Measurements from ENCODE around the gene PPP1R2.

Gene PPP1R2

DNA sequence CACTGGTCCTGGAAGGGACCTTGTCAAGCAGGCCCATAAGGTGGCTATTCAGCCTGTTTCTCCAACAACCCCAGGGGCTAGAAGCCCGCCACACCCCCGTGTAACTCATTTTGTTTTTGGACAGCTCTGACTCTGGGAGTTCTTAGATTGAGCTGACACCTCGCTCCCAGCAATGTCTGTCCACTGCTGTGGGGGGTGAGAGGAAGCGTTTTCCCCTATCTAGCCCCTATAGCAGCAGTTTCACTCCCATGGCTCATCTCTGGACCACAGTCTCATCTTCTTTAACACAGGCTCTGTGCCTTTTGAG lies 1.1 kb upstream of the PPP1R2 start:
- Histone ChIP-seq H3K9me2 (replicated peaks; ENCODE audit: low read depth, low read length) (no peaks in the 10 kb centered on the region), H3K27me3 (ENCODE audit: insufficient read depth, low read length, poor library complexity, severe bottlenecking) (no peaks in the 10 kb centered on the region), H2AFZ (ENCODE audit: low read length) (no peak overlapping the region), H3K79me2 (ENCODE audit: insufficient read depth, low read length) (peaks cover 39% of the 10 kb centered on the region), H3K9me3 (ENCODE audit: insufficient read depth, low read depth, low read length) (no peaks in the 10 kb centered on the region), H3K4me3 (ENCODE audit: low read length, poor library complexity, severe bottlenecking) (no peak overlapping the region), H3K4me1 (ENCODE audit: insufficient read depth, low read length, poor library complexity, severe bottlenecking) (peaks cover 51% of the 10 kb centered on the region), H3K9ac (ENCODE audit: low read depth, low read length, poor library complexity, severe bottlenecking) (no peak overlapping the region), H4K20me1 (ENCODE audit: insufficient read depth, low read length, poor library complexity, severe bottlenecking) (peaks cover 21% of the 10 kb centered on the region), H3F3A (ENCODE audit: low read depth) (0 out of 2 replicates have a peak, but pooled peaks cover 4% of the 10 kb centered on the region), H3K36me3 (ENCODE audit: insufficient read depth, low read length) (no peaks in the 10 kb centered on the region), H3K4me2 (ENCODE audit: low read depth, low read length, poor library complexity, severe bottlenecking) (peak overlapping the region; percentile 92)
- TF ChIP-seq, protein P1, sequence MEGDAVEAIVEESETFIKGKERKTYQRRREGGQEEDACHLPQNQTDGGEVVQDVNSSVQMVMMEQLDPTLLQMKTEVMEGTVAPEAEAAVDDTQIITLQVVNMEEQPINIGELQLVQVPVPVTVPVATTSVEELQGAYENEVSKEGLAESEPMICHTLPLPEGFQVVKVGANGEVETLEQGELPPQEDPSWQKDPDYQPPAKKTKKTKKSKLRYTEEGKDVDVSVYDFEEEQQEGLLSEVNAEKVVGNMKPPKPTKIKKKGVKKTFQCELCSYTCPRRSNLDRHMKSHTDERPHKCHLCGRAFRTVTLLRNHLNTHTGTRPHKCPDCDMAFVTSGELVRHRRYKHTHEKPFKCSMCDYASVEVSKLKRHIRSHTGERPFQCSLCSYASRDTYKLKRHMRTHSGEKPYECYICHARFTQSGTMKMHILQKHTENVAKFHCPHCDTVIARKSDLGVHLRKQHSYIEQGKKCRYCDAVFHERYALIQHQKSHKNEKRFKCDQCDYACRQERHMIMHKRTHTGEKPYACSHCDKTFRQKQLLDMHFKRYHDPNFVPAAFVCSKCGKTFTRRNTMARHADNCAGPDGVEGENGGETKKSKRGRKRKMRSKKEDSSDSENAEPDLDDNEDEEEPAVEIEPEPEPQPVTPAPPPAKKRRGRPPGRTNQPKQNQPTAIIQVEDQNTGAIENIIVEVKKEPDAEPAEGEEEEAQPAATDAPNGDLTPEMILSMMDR (conservative IDR thresholded peaks at IDR 0.05; ENCODE audit: low read length): no peak
- no peak for TF ChIP-seq EZH2phosphoT487 (IDR thresholded peaks at IDR 0.05; ENCODE audit: borderline replicate concordance)

DNA sequence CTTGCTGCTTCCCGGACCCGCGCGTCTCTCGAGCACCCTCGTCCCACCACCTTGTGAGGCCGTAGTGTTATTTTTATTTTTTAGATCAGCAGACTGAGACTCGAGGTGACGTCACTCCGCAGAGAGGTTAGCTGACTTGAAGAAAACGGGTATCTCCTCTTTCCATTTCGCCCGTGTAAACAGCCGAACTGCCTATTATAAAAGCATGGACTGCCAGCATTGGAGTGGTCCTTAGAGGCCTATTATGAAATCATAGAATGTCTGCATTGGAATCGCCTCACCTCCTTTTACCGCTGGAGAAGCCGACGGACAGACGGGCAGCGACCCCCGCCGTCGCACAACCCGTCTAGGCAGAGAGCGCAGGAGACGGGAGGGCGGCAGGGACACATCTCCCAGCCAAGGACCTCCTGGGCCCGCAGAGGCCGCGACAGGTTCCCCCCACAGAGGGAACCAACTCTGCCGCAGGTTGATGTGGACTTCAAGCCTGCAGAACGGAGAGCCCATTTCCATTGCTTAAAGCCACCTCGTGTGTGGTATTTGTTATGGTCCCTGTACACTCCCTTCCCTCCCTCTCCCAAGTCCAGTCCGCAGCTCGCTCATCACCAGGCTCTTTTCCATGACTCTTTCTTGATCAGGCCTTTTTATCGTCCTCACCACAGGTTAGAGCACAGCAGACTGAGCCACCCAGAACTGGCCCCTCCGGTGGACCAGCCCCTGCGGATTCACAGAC lies 540 bp upstream of the PPP1R2 start:
- no peak for TF ChIP-seq EZH2phosphoT487 (IDR thresholded peaks at IDR 0.05; ENCODE audit: borderline replicate concordance)
- TF ChIP-seq, protein P1 (conservative IDR thresholded peaks at IDR 0.05; ENCODE audit: low read length): no peak
- Histone ChIP-seq H3K9me3 (ENCODE audit: insufficient read depth, low read depth, low read length) (no peaks in the 10 kb centered on the region), H3K4me2 (ENCODE audit: low read depth, low read length, poor library complexity, severe bottlenecking) (peak overlapping the region; percentile 92), H3K9ac (ENCODE audit: low read depth, low read length, poor library complexity, severe bottlenecking) (peak overlapping the region; percentile 82), H3K4me3 (ENCODE audit: low read length, poor library complexity, severe bottlenecking) (peak overlapping the region; percentile 96), H3K27me3 (ENCODE audit: insufficient read depth, low read length, poor library complexity, severe bottlenecking) (no peaks in the 10 kb centered on the region), H3K79me2 (ENCODE audit: insufficient read depth, low read length) (peaks cover 44% of the 10 kb centered on the region), H4K20me1 (ENCODE audit: insufficient read depth, low read length, poor library complexity, severe bottlenecking) (peaks cover 27% of the 10 kb centered on the region), H3F3A (ENCODE audit: low read depth) (0 out of 2 replicates have a peak, but pooled peaks cover 4% of the 10 kb centered on the region), H3K9me2 (replicated peaks; ENCODE audit: low read depth, low read length) (no peaks in the 10 kb centered on the region), H2AFZ (ENCODE audit: low read length) (peak overlapping the region; percentile 77), H3K36me3 (ENCODE audit: insufficient read depth, low read length) (no peaks in the 10 kb centered on the region), H3K4me1 (ENCODE audit: insufficient read depth, low read length, poor library complexity, severe bottlenecking) (peaks cover 52% of the 10 kb centered on the region)

DNA sequence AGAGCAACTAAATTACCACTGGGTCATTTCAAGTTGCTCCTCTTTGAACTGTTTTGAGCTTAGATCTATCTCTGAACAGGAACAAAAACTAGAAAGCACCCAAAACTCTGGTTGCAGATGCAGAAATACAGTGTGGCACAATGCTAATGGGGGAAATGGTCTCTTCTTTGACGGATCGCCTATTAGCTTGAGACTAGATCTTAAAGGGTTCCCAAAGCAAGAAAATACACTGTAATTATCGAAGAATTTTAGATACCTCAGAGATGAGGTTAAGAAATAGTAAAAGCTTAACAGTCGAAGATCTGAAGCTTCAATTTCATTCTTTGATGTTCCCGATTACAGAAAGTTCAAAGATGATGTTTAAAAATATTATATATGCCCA lies 818 bp downstream of the PPP1R2 start:
- Histone ChIP-seq H3K4me3 (ENCODE audit: low read length, poor library complexity, severe bottlenecking) (peak overlapping the region; percentile 96), H3F3A (ENCODE audit: low read depth) (0 out of 2 replicates have a peak, but pooled peaks cover 4% of the 10 kb centered on the region), H3K4me1 (ENCODE audit: insufficient read depth, low read length, poor library complexity, severe bottlenecking) (peaks cover 60% of the 10 kb centered on the region), H2AFZ (ENCODE audit: low read length) (peak overlapping the region; percentile 87), H3K4me2 (ENCODE audit: low read depth, low read length, poor library complexity, severe bottlenecking) (peak overlapping the region; percentile 92), H3K79me2 (ENCODE audit: insufficient read depth, low read length) (peaks cover 57% of the 10 kb centered on the region), H3K9ac (ENCODE audit: low read depth, low read length, poor library complexity, severe bottlenecking) (peak overlapping the region; percentile 82), H4K20me1 (ENCODE audit: insufficient read depth, low read length, poor library complexity, severe bottlenecking) (peaks cover 38% of the 10 kb centered on the region), H3K36me3 (ENCODE audit: insufficient read depth, low read length) (no peaks in the 10 kb centered on the region), H3K9me3 (ENCODE audit: insufficient read depth, low read depth, low read length) (no peaks in the 10 kb centered on the region), H3K27me3 (ENCODE audit: insufficient read depth, low read length, poor library complexity, severe bottlenecking) (no peaks in the 10 kb centered on the region), H3K9me2 (replicated peaks; ENCODE audit: low read depth, low read length) (no peaks in the 10 kb centered on the region)
- TF ChIP-seq EZH2phosphoT487 (IDR thresholded peaks at IDR 0.05; ENCODE audit: borderline replicate concordance): no peak
- TF ChIP-seq, protein P1 (conservative IDR thresholded peaks at IDR 0.05; ENCODE audit: low read length): no peak

All from Loucy (cell line).